HL-60 (cell line): Measurements from ENCODE around the gene CRABP1.
"Not testable (repeated sequence)": the region's sequence is repeated elsewhere in the genome, so short reads cannot be mapped to it uniquely, and the experiment has no call there.

Experiments used
- DNase-seq, 2 experiments: peaks; one replicate each; pipeline ENCODE4 v3.0.0-alpha.2; 2010 to 2020; ENCODE audit warnings: low read depth in 1 of 2, low spot score in 1 of 2
- H3K27ac ChIP-seq: fragments of 250-450 bp; sonication (Bioruptor Pico); replicated peaks from 2 replicates; pipeline ENCODE4 v1.5.1; 2020; ENCODE audit warnings: mild to moderate bottlenecking, moderate library complexity
- H3K27me3 ChIP-seq: fragments of 250-450 bp; sonication (Bioruptor Pico); 2 replicates; pipeline ENCODE4 v1.5.1; 2021; ENCODE audit warnings: mild to moderate bottlenecking, moderate library complexity; ENCODE audit not compliant: insufficient read depth, poor library complexity, severe bottlenecking
- H3K4me3 ChIP-seq: replicated peaks from 2 replicates; pipeline ENCODE4 v1.5.1; 2011; ENCODE audit warnings: mild to moderate bottlenecking, control low read depth, low read length; ENCODE audit not compliant: insufficient read depth
- CTCF ChIP-seq: IDR thresholded peaks from one replicate; pipeline ENCODE4 v1.5.1; 2011; ENCODE audit warnings: low read length, control low read depth, inconsistent platforms; ENCODE audit not compliant: insufficient read depth
- GABPA ChIP-seq: IDR thresholded peaks from 2 replicates; pipeline ENCODE4 v1.6.1; 2012; ENCODE audit warnings: low read depth
- POLR2AphosphoS5 ChIP-seq: IDR thresholded peaks from 2 replicates; pipeline ENCODE4 v1.6.1; 2012; ENCODE audit warnings: low read depth
- REST ChIP-seq: IDR thresholded peaks from 2 replicates; pipeline ENCODE4 v1.6.1; 2012; ENCODE audit warnings: low read depth; ENCODE audit not compliant: insufficient replicate concordance
- SPI1 ChIP-seq: IDR thresholded peaks from 2 replicates; pipeline ENCODE4 v1.6.1; 2012; ENCODE audit warnings: low read depth, mild to moderate bottlenecking, borderline replicate concordance

Gene CRABP1

GRCh38 chr15:78370013-78370412, 29.9 kb downstream of the CRABP1 start:
- no peak overlapping the region for H3K27ac ChIP-seq
- no peak overlapping the region for H3K4me3 ChIP-seq
- TF ChIP-seq REST (no peak), GABPA (no peak), CTCF (no peak), POLR2AphosphoS5 (no peak), SPI1 (no peak)
- no peaks in the 10 kb centered on the region for H3K27me3 ChIP-seq
- no peak for DNase-seq

GRCh38 chr15:78372880-78373279, 32.7 kb downstream of the CRABP1 start:
- TF ChIP-seq CTCF, result no peak
- TF ChIP-seq POLR2AphosphoS5, result no peak
- DNase-seq, result no peak
- H3K27ac ChIP-seq, result no peak overlapping the region
- no peak overlapping the region for H3K4me3 ChIP-seq
- H3K27me3 ChIP-seq, result no peaks in the 10 kb centered on the region

- DNase-seq, result peak; percentile 82
- Histone ChIP-seq H3K27me3 (no peaks in the 10 kb centered on the region), H3K27ac (no peak overlapping the region; the same call in 1 of the 2 replicates), H3K4me3 (no peak overlapping the region)
- 0 out of 2 replicates have a peak, but pooled peaks have one; percentile 23 for TF ChIP-seq POLR2AphosphoS5
- no peak for TF ChIP-seq REST
- TF ChIP-seq SPI1, result peak; percentile 96
Measured at GRCh38 chr15:78374436-78375393, 34.6 kb downstream of the CRABP1 start.

GRCh38 chr15:78380143-78380542, 40.0 kb downstream of the CRABP1 start:
- DNase-seq, H3K27ac ChIP-seq, H3K27me3 ChIP-seq, H3K4me3 ChIP-seq: not testable (repeated sequence)
